CD4-positive, alpha-beta T cell (primary cell): Measurements from ENCODE around the gene RIPOR2. TPM values are rescaled to one million over a fixed set of nuclear protein-coding genes. Genes with fewer than 3 reads are reported as not detected.

Experiments used
- ATAC-seq: fragments of 200-7000 bp; cut with Tn5 transposase; one replicate; pipeline ENCODE4 v1.10.0; 2022; ENCODE audit warnings: mild to moderate bottlenecking; ENCODE audit not compliant: poor library complexity
- CTCF ChIA-PET: fragments of 350-600 bp; sonication (Branson Sonifier 250); formaldehyde crosslinking; loops from one replicate; lab custom pipeline; 2021; ENCODE audit warnings: antibody characterized with exemption, inconsistent platforms; lab: Charles Lee
- POLR2A ChIA-PET: fragments of 350-600 bp; sonication (Branson Sonifier 250); formaldehyde crosslinking; loops from one replicate; lab custom pipeline; 2021; ENCODE audit warnings: antibody characterized with exemption, inconsistent platforms; lab: Charles Lee
- DNase-seq, 14 experiments: peaks; one replicate each; pipeline ENCODE4 v3.0.0-alpha.2; 2013 to 2020; ENCODE audit warnings: mixed read lengths in 2 of 14
- H3K27ac ChIP-seq, 2 donors: one replicate each; pipeline versions ENCODE4 v1.5.1 to v1.7.0; 2013; ENCODE audit warnings: low read length in 2 of 2, low read depth in 1 of 2, mild to moderate bottlenecking in 1 of 2
- H3K27me3 ChIP-seq, 2 experiments: 1 replicate in 1 of 2; 2 replicates in 1 of 2; pipeline versions ENCODE4 v1.6.1 to v1.7.0; 2013; ENCODE audit warnings: low read length in 2 of 2, control low read depth in 1 of 2, mild to moderate bottlenecking in 1 of 2, moderate library complexity in 1 of 2; ENCODE audit not compliant: insufficient read depth in 2 of 2, control insufficient read depth in 1 of 2
- H3K36me3 ChIP-seq: one replicate; pipeline ENCODE4 v1.6.1; 2013; ENCODE audit warnings: low read length, control low read depth; ENCODE audit not compliant: insufficient read depth
- H3K4me1 ChIP-seq: one replicate; pipeline ENCODE4 v1.6.1; 2013; ENCODE audit warnings: low read length, control low read depth; ENCODE audit not compliant: insufficient read depth
- H3K4me3 ChIP-seq: one replicate; pipeline ENCODE4 v1.5.1; 2013; ENCODE audit warnings: mild to moderate bottlenecking, low read length, moderate library complexity
- H3K9me3 ChIP-seq, 2 experiments: 1 replicate in 1 of 2; 2 replicates in 1 of 2; pipeline versions ENCODE4 v1.6.1 to v1.7.0; 2013; ENCODE audit warnings: low read length in 2 of 2, mild to moderate bottlenecking in 2 of 2, control low read depth in 1 of 2, moderate library complexity in 1 of 2; ENCODE audit not compliant: control insufficient read depth in 1 of 2, insufficient read depth in 1 of 2
- H3K27ac Mint-ChIP-seq: one replicate; pipeline ENCODE4 v1.8.0; 2020; ENCODE audit warnings: mixed read lengths
- H3K27me3 Mint-ChIP-seq: one replicate; pipeline ENCODE4 v1.8.0; 2021; ENCODE audit warnings: mixed read lengths
- H3K36me3 Mint-ChIP-seq: one replicate; pipeline ENCODE4 v1.8.0; 2021; ENCODE audit warnings: low read depth, mixed read lengths
- H3K4me1 Mint-ChIP-seq: one replicate; pipeline ENCODE4 v1.8.0; 2021; ENCODE audit warnings: low read depth, mixed read lengths
- H3K4me3 Mint-ChIP-seq: one replicate; pipeline ENCODE4 v1.8.0; 2020; ENCODE audit warnings: mild to moderate bottlenecking, mixed read lengths
- H3K9me3 Mint-ChIP-seq: one replicate; pipeline ENCODE4 v1.8.0; 2020; ENCODE audit warnings: mixed read lengths
- CTCF ChIP-seq: fragments of 200-600 bp; IDR thresholded peaks from one replicate; pipeline ENCODE4 v1.8.0; 2022; ENCODE audit warnings: antibody characterized with exemption, mild to moderate bottlenecking
- intact Hi-C, 2 experiments: fragments of 100-400 bp; cut with DNase I in 1 of 2; cut with micrococcal nuclease in 1 of 2; formaldehyde crosslinking; loops; one replicate each; pipeline versions ENCODE4 v1.15.1 to v1.9.0; 2023 to 2025; cut with DNase I, micrococcal nuclease
- total RNA-seq, 174 experiments: library from RNA in 2 of 174; stranded (reverse) in 2 of 174; gene quantifications; one replicate each; pipeline ENCODE4 v1.2.3 and lab custom pipeline; 2021 to 2026

RIPOR2 gene
- total RNA-seq, 2 experiments from 2014 or later: 123 to 129 TPM

- CTCF ChIA-PET: interaction anchor here (0.6 to 6.7 kb wide), 13 partner anchors 12 to 214 kb away, joined by 3 to 95 read pairs (median 18); partner anchors contain the start of gene RIPOR2
- peaks cover 60% of the 10 kb centered on the region for H3K4me1 ChIP-seq
- ATAC-seq: no peak
- Mint-ChIP-seq H3K4me3 (peak overlapping the region; percentile 2), H3K27ac (peak overlapping the region; percentile 93), H3K4me1 (peaks cover 77% of the 10 kb centered on the region), H3K36me3 (peaks cover 100% of the 10 kb centered on the region), H3K27me3 (no peaks in the 10 kb centered on the region), H3K9me3 (no peaks in the 10 kb centered on the region)
- no peak for TF ChIP-seq CTCF
- peak overlapping the region; percentile 69 to 78 for H3K27ac ChIP-seq
- intact Hi-C loops: loop anchor here (1.0 to 2.0 kb wide), 5 partner anchors 53 to 214 kb away; partner anchors contain the start of gene RIPOR2 (in 1 of the 2)
- peak in 2 of 14 experiments; percentile 26 to 31 for DNase-seq
- no peaks in the 10 kb centered on the region for H3K27me3 ChIP-seq
- H3K36me3 ChIP-seq: peaks cover 99% of the 10 kb centered on the region
- POLR2A ChIA-PET: interaction anchor here (0.6 to 6.1 kb wide), 23 partner anchors 9 to 191 kb away, joined by 3 to 74 read pairs (median 4); partner anchors contain the start of gene RIPOR2
- no peak overlapping the region for H3K4me3 ChIP-seq
- no peaks in the 10 kb centered on the region for H3K9me3 ChIP-seq
These were observed 78.7 kb downstream of the RIPOR2 start for GRCh38 chr6:24856901-24857670.

- no peaks in the 10 kb centered on the region for H3K27me3 Mint-ChIP-seq
- Histone ChIP-seq H3K4me3 (no peak overlapping the region), H3K27me3 (no peaks in the 10 kb centered on the region), H3K36me3 (peaks cover 98% of the 10 kb centered on the region), H3K4me1 (peaks cover 55% of the 10 kb centered on the region), H3K27ac (peak overlapping the region in 1 of 2 donors; percentile 61), H3K9me3 (no peaks in the 10 kb centered on the region)
- ATAC-seq (no peak), DNase-seq (no peak)
- no peaks in the 10 kb centered on the region for H3K9me3 Mint-ChIP-seq
- peak overlapping the region; percentile 93 for H3K27ac Mint-ChIP-seq
- H3K4me1 Mint-ChIP-seq: peaks cover 73% of the 10 kb centered on the region
- H3K36me3 Mint-ChIP-seq: peaks cover 97% of the 10 kb centered on the region
- ChIA-PET POLR2A (interaction anchor here (0.8 to 6.1 kb wide), 27 partner anchors 9 to 215 kb away, joined by 3 to 74 read pairs (median 4); partner anchors contain the start of genes GMNN and RIPOR2), CTCF (interaction anchor here (0.6 to 6.7 kb wide), 32 partner anchors 10 to 215 kb away, joined by 3 to 95 read pairs (median 6); partner anchors contain the start of gene RIPOR2)
- H3K4me3 Mint-ChIP-seq: peak overlapping the region; percentile 17
- TF ChIP-seq CTCF: peak; percentile 9
- intact Hi-C loops: loop anchor here (1.0 to 2.0 kb wide), 5 partner anchors 54 to 215 kb away; partner anchors contain the start of gene RIPOR2 (in 1 of the 2)
These were observed 79.5 kb downstream of the RIPOR2 start for GRCh38 chr6:24856246-24856599.

GRCh38 chr6:24855395-24856245, 80.1 kb downstream of the RIPOR2 start:
- intact Hi-C loops: loop anchor here (1.0 to 2.0 kb wide), 5 partner anchors 55 to 215 kb away; partner anchors contain the start of gene RIPOR2 (in 1 of the 2)
- ATAC-seq: peak; percentile 66
- peaks cover 67% of the 10 kb centered on the region for H3K4me1 Mint-ChIP-seq
- CTCF ChIA-PET: interaction anchor here (0.6 to 6.7 kb wide), 32 partner anchors 10 to 215 kb away, joined by 3 to 95 read pairs (median 6); partner anchors contain the start of gene RIPOR2
- H3K36me3 Mint-ChIP-seq: peaks cover 97% of the 10 kb centered on the region
- H3K27me3 Mint-ChIP-seq: no peaks in the 10 kb centered on the region
- DNase-seq: peak; percentile 49 to 90 (median 61)
- H3K4me3 ChIP-seq: no peak overlapping the region
- POLR2A ChIA-PET: interaction anchor here (0.8 to 6.1 kb wide), 27 partner anchors 8 to 216 kb away, joined by 3 to 74 read pairs (median 4); partner anchors contain the start of genes GMNN and RIPOR2
- H3K27ac Mint-ChIP-seq: peak overlapping the region; percentile 93
- TF ChIP-seq CTCF: peak; percentile 79
- no peaks in the 10 kb centered on the region for H3K9me3 Mint-ChIP-seq
- H3K9me3 ChIP-seq: no peaks in the 10 kb centered on the region
- peak overlapping the region; percentile 17 for H3K4me3 Mint-ChIP-seq
- H3K27ac ChIP-seq: peak overlapping the region; percentile 35 to 61
- H3K4me1 ChIP-seq: peaks cover 51% of the 10 kb centered on the region
- peaks cover 98% of the 10 kb centered on the region for H3K36me3 ChIP-seq
- no peaks in the 10 kb centered on the region for H3K27me3 ChIP-seq
